SK-N-SH (cell line): Measurements from ENCODE around the gene QSOX2. TPM values are rescaled to one million over a fixed set of nuclear protein-coding genes. Genes with fewer than 3 reads are reported as not detected.

Experiments used
- CTCF ChIA-PET: fragments of 300-600, 350-600 bp; formaldehyde crosslinking; extraction: SDS; loops from one replicate; lab custom pipeline; 2021; lab: Yijun Ruan, JAX
- POLR2A ChIA-PET: fragments of 350-600 bp; sonication (Branson Sonifier 250); formaldehyde crosslinking; extraction: SDS; loops from one replicate; lab custom pipeline; 2020; ENCODE audit warnings: antibody characterized with exemption, inconsistent platforms; lab: Yijun Ruan, JAX
- DNase-seq: peaks from one replicate; pipeline ENCODE4 v3.0.0; 2012
- H2AFZ ChIP-seq: fragments of 200-600 bp; sonication (generic); 2 replicates; pipeline ENCODE4 v1.8.1; 2016; ENCODE audit warnings: antibody characterized with exemption, mild to moderate bottlenecking, low read depth
- H3F3A ChIP-seq: fragments of 200-600 bp; sonication (generic); replicated peaks from 2 replicates; pipeline ENCODE3; 2016; ENCODE audit warnings: antibody characterized with exemption, mild to moderate bottlenecking; ENCODE audit not compliant: insufficient read depth
- H3K27ac ChIP-seq, 2 experiments: fragments of 200-500 bp in 1 of 2; fragments of 200-600 bp in 1 of 2; sonication (Bioruptor generic) in 1 of 2; sonication (generic), shearing (Covaris generic) in 1 of 2; 2 replicates each; pipeline versions ENCODE4 v1.5.1 to v1.6.1; 2014 to 2016; ENCODE audit warnings: low read depth in 2 of 2, inconsistent platforms in 1 of 2, low read length in 1 of 2, mild to moderate bottlenecking in 1 of 2, mixed read lengths in 1 of 2
- H3K27me3 ChIP-seq: fragments of 200-600 bp; sonication (generic), shearing (Covaris generic); 2 replicates; pipeline ENCODE4 v1.6.1; 2016; ENCODE audit warnings: mixed run types; ENCODE audit not compliant: insufficient read depth
- H3K36me3 ChIP-seq, 2 experiments: fragments of 200-500 bp in 1 of 2; fragments of 200-600 bp in 1 of 2; sonication (Bioruptor generic) in 1 of 2; sonication (generic) in 1 of 2; replicated peaks in 1 of 2; 2 replicates each; pipeline versions ENCODE3 to v1.5.1; 2014 to 2016; ENCODE audit warnings: low read length in 1 of 2, mild to moderate bottlenecking in 1 of 2; ENCODE audit not compliant: insufficient read depth in 2 of 2, control insufficient read depth in 1 of 2
- H3K4me1 ChIP-seq, 2 experiments: fragments of 200-500 bp in 1 of 2; fragments of 200-600 bp in 1 of 2; sonication (Bioruptor generic) in 1 of 2; sonication (generic), shearing (Covaris generic) in 1 of 2; 2 replicates each; pipeline versions ENCODE4 v1.5.1 to v1.6.1; 2014 to 2016; ENCODE audit warnings: low read depth in 1 of 2, low read length in 1 of 2, mixed run types in 1 of 2; ENCODE audit not compliant: insufficient read depth in 2 of 2, control insufficient read depth in 1 of 2
- H3K4me2 ChIP-seq: fragments of 200-600 bp; sonication (generic), shearing (Covaris generic); 2 replicates; pipeline ENCODE4 v1.6.1; 2017; ENCODE audit warnings: mixed run types
- H3K4me3 ChIP-seq, 2 experiments: fragments of 200-500 bp in 1 of 2; fragments of 200-600 bp in 1 of 2; sonication (Bioruptor generic) in 1 of 2; sonication (generic), shearing (Covaris generic) in 1 of 2; 2 replicates each; pipeline versions ENCODE4 v1.5.1 to v1.8.1; 2014 to 2016; ENCODE audit warnings: low read depth in 2 of 2, inconsistent platforms in 1 of 2, low read length in 1 of 2, mild to moderate bottlenecking in 1 of 2, mixed read lengths in 1 of 2, moderate library complexity in 1 of 2
- H3K79me2 ChIP-seq: fragments of 200-600 bp; sonication (generic); 2 replicates; pipeline ENCODE4 v1.8.1; 2017; ENCODE audit warnings: mild to moderate bottlenecking; ENCODE audit not compliant: insufficient read depth
- H3K9ac ChIP-seq: fragments of 200-600 bp; sonication (generic); 2 replicates; pipeline ENCODE4 v1.6.1; 2017; ENCODE audit warnings: mixed run types
- H3K9me2 ChIP-seq: fragments of 200-600 bp; sonication (generic); 2 replicates; pipeline ENCODE4 v1.6.1; 2017; ENCODE audit warnings: mixed run types
- H3K9me3 ChIP-seq: fragments of 200-600 bp; sonication (generic); 2 replicates; pipeline ENCODE4 v1.6.1; 2017; ENCODE audit warnings: mixed run types, mild to moderate bottlenecking, moderate library complexity
- H4K20me1 ChIP-seq: fragments of 200-600 bp; sonication (generic); 2 replicates; pipeline ENCODE4 v1.6.1; 2017; ENCODE audit warnings: mild to moderate bottlenecking, mixed run types; ENCODE audit not compliant: insufficient read depth
- ELF1 ChIP-seq: IDR thresholded peaks from 2 replicates; pipeline ENCODE4 v1.4.0; 2012
- EZH2phosphoT487 ChIP-seq: fragments of 200-600 bp; sonication (generic); IDR thresholded peaks from 2 replicates; pipeline ENCODE4 v1.6.1; 2017; ENCODE audit warnings: low read depth, mixed run types, mild to moderate bottlenecking, antibody characterized with exemption, moderate library complexity, borderline replicate concordance
- GABPA ChIP-seq: IDR thresholded peaks from 2 replicates; pipeline ENCODE4 v1.4.0; 2012; ENCODE audit warnings: low read depth, mild to moderate bottlenecking
- JUND ChIP-seq: IDR thresholded peaks from 2 replicates; pipeline ENCODE4 v1.4.0; 2012
- MAX ChIP-seq: IDR thresholded peaks from 2 replicates; pipeline ENCODE4 v1.4.0; 2012; ENCODE audit warnings: low read depth
- NRF1 ChIP-seq: IDR thresholded peaks from 2 replicates; pipeline ENCODE4 v1.6.1; 2012; ENCODE audit warnings: low read depth, mild to moderate bottlenecking, low read length
- REST ChIP-seq: IDR thresholded peaks from 2 replicates; pipeline ENCODE4 v1.6.1; 2012; ENCODE audit warnings: mild to moderate bottlenecking, low read depth, low read length, moderate library complexity
- RXRA ChIP-seq: IDR thresholded peaks from 2 replicates; pipeline ENCODE4 v1.4.0; 2012; ENCODE audit warnings: low read depth, mild to moderate bottlenecking, borderline replicate concordance
- SMC3 ChIP-seq: IDR thresholded peaks from 2 replicates; pipeline ENCODE4 v1.6.1; 2012; ENCODE audit warnings: low read depth, low read length, improper control_type of control experiment
- TAF1 ChIP-seq: IDR thresholded peaks from 2 replicates; pipeline ENCODE4 v1.6.1; 2012; ENCODE audit warnings: low read depth, mild to moderate bottlenecking, low read length, moderate library complexity, borderline replicate concordance
- YY1 ChIP-seq: IDR thresholded peaks from 2 replicates; pipeline ENCODE4 v1.4.0; 2012; ENCODE audit warnings: low read depth, mild to moderate bottlenecking
- WGBS: methylation state at CpG from one replicate; pipeline ENCODE4 v1.1.6; 2017; ENCODE audit warnings: low lambda C conversion rate; 5-methylcytosine and 5-hydroxymethylcytosine counted together
- polyA plus RNA-seq, 3 experiments: library from polyadenylated mRNA; depleted of rRNA; stranded (reverse); fragments of >200 nt; gene quantifications; 2 replicates each; pipeline ENCODE4 v1.2.3, GENCODE V29; 2012
- TF ChIP-seq, protein P1 (sequence below): IDR thresholded peaks from 2 replicates; pipeline ENCODE4; 2012

Gene QSOX2
- polyA plus RNA-seq, 1 of the 3 experiments (the other 2 are of a cell fraction) = 26.6 TPM

- TF ChIP-seq, protein P1, sequence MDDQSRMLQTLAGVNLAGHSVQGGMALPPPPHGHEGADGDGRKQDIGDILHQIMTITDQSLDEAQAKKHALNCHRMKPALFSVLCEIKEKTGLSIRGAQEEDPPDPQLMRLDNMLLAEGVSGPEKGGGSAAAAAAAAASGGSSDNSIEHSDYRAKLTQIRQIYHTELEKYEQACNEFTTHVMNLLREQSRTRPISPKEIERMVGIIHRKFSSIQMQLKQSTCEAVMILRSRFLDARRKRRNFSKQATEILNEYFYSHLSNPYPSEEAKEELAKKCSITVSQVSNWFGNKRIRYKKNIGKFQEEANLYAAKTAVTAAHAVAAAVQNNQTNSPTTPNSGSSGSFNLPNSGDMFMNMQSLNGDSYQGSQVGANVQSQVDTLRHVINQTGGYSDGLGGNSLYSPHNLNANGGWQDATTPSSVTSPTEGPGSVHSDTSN = no peak
- TF ChIP-seq JUND = no peak
- TF ChIP-seq REST = no peak
- no peak for TF ChIP-seq GABPA
- TF ChIP-seq NRF1 = no peak
- no peak for TF ChIP-seq YY1
- no peak for TF ChIP-seq EZH2phosphoT487
- no peak for TF ChIP-seq RXRA
- TF ChIP-seq, all 33 proteins: peak for 0
These were observed 73.7 kb downstream of the QSOX2 start (continued) for GRCh38 chr9:136171801-136172411.

DNA sequence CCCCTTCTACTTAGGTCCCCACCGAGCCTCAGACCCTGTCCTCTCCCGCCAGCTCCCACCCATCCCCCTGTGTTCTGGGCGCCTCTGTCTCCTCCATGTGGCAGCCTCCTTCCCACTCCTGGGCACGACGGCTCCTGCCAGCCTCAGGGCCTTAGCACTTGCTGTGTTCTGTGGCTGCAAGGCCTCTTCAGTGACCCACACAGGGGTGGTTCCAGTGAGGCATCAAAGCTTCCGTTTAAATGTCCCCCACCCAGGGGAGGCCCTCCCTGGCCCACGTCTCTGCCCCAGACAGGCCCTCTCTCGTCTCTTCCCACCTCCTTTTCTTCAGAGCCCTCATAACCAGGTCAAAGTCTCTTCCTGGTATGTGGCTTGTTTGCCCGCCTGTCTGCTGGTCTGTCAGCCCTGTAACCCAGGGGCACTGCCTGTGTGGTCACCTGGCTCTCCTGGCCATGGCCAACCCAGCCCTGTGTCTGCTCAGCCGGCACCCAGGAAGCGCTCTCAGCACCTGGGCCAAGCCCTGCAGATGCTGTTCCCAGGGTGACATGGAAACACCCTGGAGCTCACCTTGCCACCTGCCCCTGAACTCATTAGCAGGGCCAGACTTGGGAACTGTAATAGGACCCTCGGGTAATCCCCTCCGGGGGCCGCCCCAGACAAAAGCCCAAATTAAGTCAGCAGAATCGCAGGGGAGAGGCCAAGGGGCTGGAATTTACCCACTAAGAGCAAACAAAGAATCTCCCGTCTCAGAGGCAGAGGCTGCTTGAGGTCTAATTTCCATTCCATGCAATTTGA, 74.4 kb downstream of the QSOX2 start:
- H3F3A ChIP-seq = no peaks in the 10 kb centered on the region
- no peak overlapping the region for H3K4me2 ChIP-seq
- TF ChIP-seq RXRA (no peak), ELF1 (no peak), SMC3 (no peak), TAF1 (no peak), MAX (no peak)
- ChIA-PET POLR2A (interaction anchor here (0.7 kb wide), 1 partner anchor 97 kb away, joined by 3 read pairs; no protein-coding TSS in a partner anchor), CTCF (interaction anchor here (0.6 to 6.3 kb wide), 41 partner anchors 8 to 611 kb away, joined by 3 to 69 read pairs (median 5); no protein-coding TSS in a partner anchor)
- no peak overlapping the region for H2AFZ ChIP-seq
- H3K27ac ChIP-seq = no peak overlapping the region
- H3K4me3 ChIP-seq = no peak overlapping the region
- H3K9me3 ChIP-seq = no peaks in the 10 kb centered on the region
- no peaks in the 10 kb centered on the region for H3K9me2 ChIP-seq
- no peak overlapping the region for H3K9ac ChIP-seq
- DNase-seq = no peak
- WGBS = 28% methylated on average over 16 of the region's 16 CpGs
- peaks cover 50% of the 10 kb centered on the region for H3K27me3 ChIP-seq
- H3K36me3 ChIP-seq = no peaks in the 10 kb centered on the region
- no peaks in the 10 kb centered on the region for H3K4me1 ChIP-seq
- H4K20me1 ChIP-seq = no peaks in the 10 kb centered on the region
- no peaks in the 10 kb centered on the region for H3K79me2 ChIP-seq
